T-cell (primary cell): ENCODE measurements around the gene TEAD1. TPM values are rescaled to one million over a fixed set of nuclear protein-coding genes. Genes with fewer than 3 reads are reported as not detected.

Experiments used
- ATAC-seq, 4 experiments: fragments of 200-7000 bp in 3 of 4; fragments of 150-1000 bp in 1 of 4; cut with Tn5 transposase; replicated peaks in 1 of 4; 1 replicate in 3 of 4; 2 replicates in 1 of 4; pipeline ENCODE4 v1.10.0; 2021; ENCODE audit warnings: moderate library complexity in 3 of 4, mild to moderate bottlenecking in 2 of 4, moderate number of reproducible peaks in 1 of 4
- CTCF ChIA-PET, 2 donors: fragments of 300-600 bp; sonication (Branson Sonifier 250); formaldehyde crosslinking; loops; one replicate each; lab custom pipeline; 2022; ENCODE audit warnings: antibody characterized with exemption in 2 of 2; lab: Charles Lee
- POLR2A ChIA-PET, 2 donors: fragments of 300-600 bp; sonication (Branson Sonifier 250); formaldehyde crosslinking; loops; one replicate each; lab custom pipeline; 2022; ENCODE audit warnings: antibody characterized with exemption in 2 of 2; lab: Charles Lee
- DNase-seq, 35 experiments: peaks; one replicate each; pipeline versions ENCODE4 v3.0.0 to v3.0.0-alpha.2; 2013 to 2023
- H3K27ac ChIP-seq: one replicate; pipeline ENCODE4 v1.5.1; 2013; ENCODE audit warnings: low read length
- H3K27me3 ChIP-seq, 2 experiments: replicated peaks in 1 of 2; 1 replicate in 1 of 2; 2 replicates in 1 of 2; pipeline versions ENCODE4 v1.6.1 to v1.7.0; 2013; ENCODE audit warnings: low read length in 1 of 2, mixed read lengths in 1 of 2; ENCODE audit not compliant: control insufficient read depth in 2 of 2, insufficient read depth in 2 of 2; ENCODE audit errors: extremely low read depth in 1 of 2
- H3K36me3 ChIP-seq, 2 donors: 1 replicate in 1 of 2; 2 replicates in 1 of 2; pipeline versions ENCODE4 v1.6.1 to v1.7.0; 2013; ENCODE audit warnings: low read length in 1 of 2; ENCODE audit not compliant: control insufficient read depth in 2 of 2, insufficient read depth in 1 of 2; ENCODE audit errors: extremely low read depth in 1 of 2
- H3K4me1 ChIP-seq, 2 experiments: 1 replicate in 1 of 2; 2 replicates in 1 of 2; pipeline versions ENCODE4 v1.6.1 to v1.7.0; 2013; ENCODE audit warnings: low read length in 2 of 2, mixed read lengths in 1 of 2; ENCODE audit not compliant: insufficient read depth in 2 of 2, control insufficient read depth in 1 of 2; ENCODE audit errors: extremely low read depth in 1 of 2
- H3K4me3 ChIP-seq, 2 donors: 1 replicate in 1 of 2; 2 replicates in 1 of 2; pipeline versions ENCODE4 v1.5.1 to v1.7.0; 2013; ENCODE audit warnings: mild to moderate bottlenecking in 2 of 2, low read length in 1 of 2, moderate library complexity in 1 of 2; ENCODE audit not compliant: control insufficient read depth in 1 of 2; ENCODE audit errors: extremely low read depth in 1 of 2
- H3K9me3 ChIP-seq: 2 replicates; pipeline ENCODE4 v1.7.0; 2013
- H3K27ac Mint-ChIP-seq, 2 donors: one replicate each; pipeline ENCODE4 v1.8.0; 2020 to 2021; ENCODE audit warnings: mild to moderate bottlenecking in 2 of 2, mixed read lengths in 2 of 2
- H3K27me3 Mint-ChIP-seq, 2 donors: one replicate each; pipeline ENCODE4 v1.8.0; 2021 to 2022; ENCODE audit warnings: mixed read lengths in 2 of 2
- H3K36me3 Mint-ChIP-seq: one replicate; pipeline ENCODE4 v1.8.0; 2021; ENCODE audit warnings: mixed read lengths
- H3K4me1 Mint-ChIP-seq, 3 donors: one replicate each; pipeline ENCODE4 v1.8.0; 2020 to 2022; ENCODE audit warnings: mixed read lengths in 3 of 3, mild to moderate bottlenecking in 1 of 3
- H3K4me3 Mint-ChIP-seq, 3 donors: one replicate each; pipeline ENCODE4 v1.8.0; 2020 to 2022; ENCODE audit warnings: mild to moderate bottlenecking in 3 of 3, mixed read lengths in 3 of 3, moderate library complexity in 3 of 3
- H3K9me3 Mint-ChIP-seq, 3 donors: one replicate each; pipeline ENCODE4 v1.8.0; 2020 to 2022; ENCODE audit warnings: mixed read lengths in 3 of 3
- WGBS: methylation state at CpG from one replicate; pipeline ENCODE4 v1.1.5; 2013; ENCODE audit warnings: missing lambda C conversion rate; ENCODE audit not compliant: insufficient coverage; 5-methylcytosine and 5-hydroxymethylcytosine counted together
- total RNA-seq, 35 experiments: library from RNA in 6 of 35; stranded (reverse) in 6 of 35; fragments of 120-200 nt in 1 of 35; gene quantifications; one replicate each; pipeline versions ENCODE4 v1.2.1 to v1.2.4 and lab custom pipeline; 2013 to 2026

Gene TEAD1
- total RNA-seq, 5 donors from 2014 or later (not counting 1 experiment from before 2014, with no cell fraction given) = 0.20 to 0.72 (median 0.44) TPM; not detected in 1

DNA sequence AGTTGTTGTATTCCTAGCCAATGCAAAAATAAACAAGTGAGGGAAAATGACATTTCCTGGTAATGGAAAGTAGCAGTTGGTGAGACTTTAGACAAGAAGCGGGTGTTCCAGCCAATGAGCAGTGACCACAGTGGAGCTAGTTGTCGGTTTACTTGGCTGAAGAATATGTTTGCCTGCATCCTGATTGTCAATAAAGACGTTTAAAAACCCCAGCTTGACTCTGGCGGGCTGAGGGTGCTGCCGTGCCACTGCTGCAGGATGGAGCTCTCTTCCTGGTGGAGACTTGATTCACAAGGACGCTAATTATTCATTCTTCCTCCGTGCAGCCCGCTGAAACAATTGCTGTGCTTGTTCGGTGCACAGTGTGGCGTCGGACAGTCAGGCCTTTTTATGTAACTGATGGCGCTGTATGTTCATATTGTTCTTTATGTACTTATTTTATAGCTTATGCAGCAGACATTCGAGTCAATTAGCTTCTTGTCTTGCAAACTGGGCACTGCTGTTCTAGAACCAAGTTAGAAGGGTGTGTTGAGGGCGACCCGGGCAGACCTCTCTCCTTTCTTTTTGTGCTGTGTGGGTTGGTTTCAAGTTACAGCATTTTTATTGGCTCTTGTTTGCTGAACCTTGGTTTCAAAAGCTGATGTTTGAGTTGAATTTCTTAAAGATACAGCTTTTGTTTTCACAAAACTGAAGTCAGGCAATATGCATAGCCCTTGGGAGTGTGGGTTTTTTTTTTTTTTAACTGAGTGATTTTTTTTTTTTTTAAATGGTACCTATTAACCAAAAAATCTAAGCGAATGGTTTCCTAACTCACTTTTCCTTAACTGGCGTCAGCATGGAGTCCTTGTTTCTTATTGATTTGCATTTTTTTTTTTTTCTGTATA lies 153.9 kb downstream of the TEAD1 start:
- Histone ChIP-seq H3K27me3 (peaks cover 7 to 21% of the 10 kb centered on the region in 2 experiments), H3K36me3 (no peaks in the 10 kb centered on the region), H3K4me1 (no peaks in the 10 kb centered on the region), H3K4me3 (peak overlapping the region in 1 of 2 donors; percentile 3), H3K9me3 (no peaks in the 10 kb centered on the region), H3K27ac (no peak overlapping the region)
- CTCF ChIA-PET = interaction anchor here in 1 of 2 donors (0.7 kb wide), 1 partner anchor 1353 kb away, joined by 3 read pairs; no protein-coding TSS in a partner anchor
- Mint-ChIP-seq H3K4me3 (peak overlapping the region in 1 of 3 donors; percentile 22), H3K36me3 (no peaks in the 10 kb centered on the region), H3K27ac (no peak overlapping the region), H3K27me3 (peaks cover 60 to 63% of the 10 kb centered on the region in 2 donors), H3K4me1 (peaks cover 14 to 18% (median 16%) of the 10 kb centered on the region in 3 donors), H3K9me3 (no peaks in the 10 kb centered on the region)
- 14% methylated on average over 5 of the region's 17 CpGs for WGBS
- POLR2A ChIA-PET = interaction anchor here in 1 of 2 donors (0.6 kb wide), 1 partner anchor 36 kb away, joined by 3 read pairs; no protein-coding TSS in a partner anchor
- no peak for ATAC-seq
- DNase-seq = no peak

DNA sequence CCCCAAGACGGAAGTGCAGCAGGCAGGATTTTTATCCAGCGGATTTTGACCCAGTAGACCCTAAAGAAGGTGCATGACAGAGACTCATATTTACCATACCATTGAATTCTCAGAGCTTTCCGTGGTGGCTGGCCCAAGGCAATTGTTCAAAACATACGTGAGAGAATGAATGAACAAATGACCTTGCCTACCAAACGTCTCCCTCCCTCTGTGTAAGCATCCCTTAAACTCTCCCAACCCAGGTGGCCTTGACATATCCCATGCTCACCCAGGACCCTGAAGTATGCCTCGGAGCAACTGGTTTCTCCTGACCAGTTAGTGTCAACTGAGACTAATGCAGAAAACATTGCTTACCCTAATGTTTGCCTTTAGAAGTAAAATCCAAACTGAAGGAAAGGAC lies 154.9 kb downstream of the TEAD1 start:
- ChIA-PET POLR2A (no interaction called here), CTCF (no interaction called here)
- H3K4me3 Mint-ChIP-seq = peak overlapping the region in 1 of 3 donors; percentile 14
- H3K4me1 ChIP-seq = no peaks in the 10 kb centered on the region
- H3K27ac ChIP-seq = no peak overlapping the region
- DNase-seq = no peak
- 31% methylated on average over 5 of the region's 6 CpGs for WGBS
- peaks cover 7 to 21% of the 10 kb centered on the region in 2 experiments for H3K27me3 ChIP-seq
- no peak overlapping the region for H3K4me3 ChIP-seq
- no peak overlapping the region for H3K27ac Mint-ChIP-seq
- no peaks in the 10 kb centered on the region for H3K9me3 ChIP-seq
- H3K9me3 Mint-ChIP-seq = no peaks in the 10 kb centered on the region
- no peaks in the 10 kb centered on the region for H3K36me3 Mint-ChIP-seq
- no peaks in the 10 kb centered on the region for H3K36me3 ChIP-seq
- H3K4me1 Mint-ChIP-seq = peaks cover 14 to 18% (median 16%) of the 10 kb centered on the region in 3 donors
- no peak for ATAC-seq
- peaks cover 58 to 64% of the 10 kb centered on the region in 2 donors for H3K27me3 Mint-ChIP-seq

- peaks cover 14 to 18% (median 16%) of the 10 kb centered on the region in 3 donors for H3K4me1 Mint-ChIP-seq
- H3K4me3 Mint-ChIP-seq = no peak overlapping the region
- Histone ChIP-seq H3K36me3 (no peaks in the 10 kb centered on the region), H3K9me3 (no peaks in the 10 kb centered on the region), H3K27ac (no peak overlapping the region), H3K4me3 (no peak overlapping the region), H3K27me3 (peaks cover 7 to 18% of the 10 kb centered on the region in 2 experiments), H3K4me1 (no peaks in the 10 kb centered on the region)
- H3K27ac Mint-ChIP-seq = no peak overlapping the region
- ChIA-PET POLR2A (no interaction called here), CTCF (interaction anchor here in 1 of 2 donors (0.6 kb wide), 1 partner anchor 250 kb away, joined by 4 read pairs; no protein-coding TSS in a partner anchor)
- H3K9me3 Mint-ChIP-seq = no peaks in the 10 kb centered on the region
- no peaks in the 10 kb centered on the region for H3K36me3 Mint-ChIP-seq
- ATAC-seq (no peak), DNase-seq (no peak)
- 35% methylated on average over 2 of the region's 2 CpGs for WGBS
- H3K27me3 Mint-ChIP-seq = peaks cover 56 to 68% of the 10 kb centered on the region in 2 donors
Measured at GRCh38 chr11:12829540-12830314, 155.5 kb downstream of the TEAD1 start.

- no peak overlapping the region for H3K4me3 Mint-ChIP-seq
- ATAC-seq (no peak), DNase-seq (no peak)
- ChIA-PET CTCF (interaction anchor here (0.7 to 0.8 kb wide), 2 partner anchors 9 to 12 kb away, joined by 3 read pairs; no protein-coding TSS in a partner anchor), POLR2A (interaction anchor here in 1 of 2 donors (0.6 kb wide), 1 partner anchor 846 kb away, joined by 6 read pairs; no protein-coding TSS in a partner anchor)
- H3K27me3 Mint-ChIP-seq = peaks cover 64 to 77% of the 10 kb centered on the region in 2 donors
- H3K4me1 ChIP-seq = no peaks in the 10 kb centered on the region
- H3K27ac Mint-ChIP-seq = no peak overlapping the region
- no peaks in the 10 kb centered on the region for H3K36me3 Mint-ChIP-seq
- H3K4me3 ChIP-seq = no peak overlapping the region
- H3K36me3 ChIP-seq = no peaks in the 10 kb centered on the region
- H3K9me3 Mint-ChIP-seq = no peaks in the 10 kb centered on the region
- no peak overlapping the region for H3K27ac ChIP-seq
- peaks cover 14 to 18% (median 16%) of the 10 kb centered on the region in 3 donors for H3K4me1 Mint-ChIP-seq
- whole genome bisulfite sequencing = no CpG with 5 or more reads among the region's 5 CpGs
- H3K27me3 ChIP-seq = peaks cover 5 to 26% of the 10 kb centered on the region in 2 experiments
- no peaks in the 10 kb centered on the region for H3K9me3 ChIP-seq
Measured at GRCh38 chr11:12831471-12832202, 157.4 kb downstream of the TEAD1 start.

- no peak overlapping the region for H3K27ac ChIP-seq
- CTCF ChIA-PET = interaction anchor here in 1 of 2 donors (0.6 kb wide), 1 partner anchor 17 kb away, joined by 5 read pairs; no protein-coding TSS in a partner anchor
- Mint-ChIP-seq H3K36me3 (no peaks in the 10 kb centered on the region), H3K9me3 (no peaks in the 10 kb centered on the region), H3K27me3 (peaks cover 59 to 67% of the 10 kb centered on the region in 2 donors), H3K27ac (no peak overlapping the region), H3K4me1 (peaks cover 14 to 18% (median 16%) of the 10 kb centered on the region in 3 donors), H3K4me3 (no peak overlapping the region)
- H3K4me1 ChIP-seq = no peaks in the 10 kb centered on the region
- peaks cover 5 to 26% of the 10 kb centered on the region in 2 experiments for H3K27me3 ChIP-seq
- DNase-seq (no peak), ATAC-seq (no peak)
- WGBS = 0% methylated on average over 1 of the region's 2 CpGs
- POLR2A ChIA-PET = interaction anchor here in 1 of 2 donors (0.6 kb wide), 1 partner anchor 847 kb away, joined by 6 read pairs; no protein-coding TSS in a partner anchor
- no peaks in the 10 kb centered on the region for H3K9me3 ChIP-seq
- no peaks in the 10 kb centered on the region for H3K36me3 ChIP-seq
- H3K4me3 ChIP-seq = no peak overlapping the region
Measured at GRCh38 chr11:12832480-12833224, 158.4 kb downstream of the TEAD1 start.
